ENCODE data around the gene PRKCB.

PRKCB gene

GRCh38 chr16:23981429-23982399 is 145.9 kb downstream of the PRKCB start:
- no peak for TF ChIP-seq CTCF (IDR thresholded peaks at IDR 0.05)
- H3K27ac Mint-ChIP-seq = no peak overlapping the region
- H3K4me1 Mint-ChIP-seq = no peaks in the 10 kb centered on the region
- no peaks in the 10 kb centered on the region for H3K9me3 Mint-ChIP-seq
- DNase-seq = no peak
- H3K36me3 Mint-ChIP-seq (ENCODE audit: low read depth) = no peaks in the 10 kb centered on the region
- no peak overlapping the region for H3K4me3 Mint-ChIP-seq
- H3K27me3 Mint-ChIP-seq (ENCODE audit: low read depth, poor library complexity) = peaks cover 47% of the 10 kb centered on the region

- Mint-ChIP-seq H3K27me3 (ENCODE audit: low read depth, poor library complexity) (peaks cover 36% of the 10 kb centered on the region), H3K9me3 (no peaks in the 10 kb centered on the region), H3K27ac (no peak overlapping the region), H3K36me3 (ENCODE audit: low read depth) (no peaks in the 10 kb centered on the region), H3K4me1 (no peaks in the 10 kb centered on the region), H3K4me3 (no peak overlapping the region)
- TF ChIP-seq CTCF (IDR thresholded peaks at IDR 0.05) = no peak
- no peak for DNase-seq
Measured at GRCh38 chr16:23986455-23986854, 150.7 kb downstream of the PRKCB start.

- Mint-ChIP-seq H3K27ac (no peak overlapping the region), H3K9me3 (no peaks in the 10 kb centered on the region), H3K4me1 (no peaks in the 10 kb centered on the region), H3K27me3 (ENCODE audit: low read depth, poor library complexity) (peaks cover 30% of the 10 kb centered on the region), H3K4me3 (no peak overlapping the region), H3K36me3 (ENCODE audit: low read depth) (no peaks in the 10 kb centered on the region)
- DNase-seq = no peak
- TF ChIP-seq CTCF (IDR thresholded peaks at IDR 0.05) = no peak
Measured at GRCh38 chr16:23987443-23987842, 151.7 kb downstream of the PRKCB start.

- no peak for DNase-seq
- Mint-ChIP-seq H3K9me3 (no peaks in the 10 kb centered on the region), H3K27ac (no peak overlapping the region), H3K4me3 (no peak overlapping the region), H3K4me1 (no peaks in the 10 kb centered on the region), H3K27me3 (ENCODE audit: low read depth, poor library complexity) (peaks cover 12% of the 10 kb centered on the region), H3K36me3 (ENCODE audit: low read depth) (no peaks in the 10 kb centered on the region)
- no peak for TF ChIP-seq CTCF (IDR thresholded peaks at IDR 0.05)
Measured at GRCh38 chr16:23990507-23990906, 154.7 kb downstream of the PRKCB start.

GRCh38 chr16:23991066-23991465 is 155.3 kb downstream of the PRKCB start:
- no peak for TF ChIP-seq CTCF (IDR thresholded peaks at IDR 0.05)
- no peak overlapping the region for H3K4me3 Mint-ChIP-seq
- H3K4me1 Mint-ChIP-seq = no peaks in the 10 kb centered on the region
- no peak for DNase-seq
- H3K27me3 Mint-ChIP-seq (ENCODE audit: low read depth, poor library complexity) = peaks cover 17% of the 10 kb centered on the region
- H3K36me3 Mint-ChIP-seq (ENCODE audit: low read depth) = no peaks in the 10 kb centered on the region
- no peaks in the 10 kb centered on the region for H3K9me3 Mint-ChIP-seq
- no peak overlapping the region for H3K27ac Mint-ChIP-seq

- Mint-ChIP-seq H3K9me3 (no peaks in the 10 kb centered on the region), H3K4me3 (no peak overlapping the region), H3K4me1 (no peaks in the 10 kb centered on the region), H3K36me3 (ENCODE audit: low read depth) (no peaks in the 10 kb centered on the region), H3K27me3 (ENCODE audit: low read depth, poor library complexity) (peaks cover 33% of the 10 kb centered on the region), H3K27ac (no peak overlapping the region)
- DNase-seq = no peak
- TF ChIP-seq CTCF (IDR thresholded peaks at IDR 0.05) = no peak
Measured at GRCh38 chr16:23994615-23995014, 158.8 kb downstream of the PRKCB start.
